B cell (primary cell): ENCODE data around the gene OR10Z1. TPM values are rescaled to one million over a fixed set of nuclear protein-coding genes. Genes with fewer than 3 reads are reported as not detected.

Experiments used
- ATAC-seq: fragments of 200-7000 bp; cut with Tn5 transposase; one replicate; pipeline ENCODE4 v1.10.0; 2021; ENCODE audit warnings: low read depth, mild to moderate bottlenecking, moderate number of reproducible peaks, moderate library complexity
- CTCF ChIA-PET: fragments of 350-600 bp; sonication (Branson Sonifier 250); formaldehyde crosslinking; loops from one replicate; lab custom pipeline; 2021; ENCODE audit warnings: antibody characterized with exemption, inconsistent platforms; lab: Charles Lee
- POLR2A ChIA-PET: fragments of 350-600 bp; sonication (Branson Sonifier 250); formaldehyde crosslinking; loops from one replicate; lab custom pipeline; 2021; ENCODE audit warnings: antibody characterized with exemption; lab: Charles Lee
- DNase-seq: peaks from one replicate; pipeline ENCODE4 v3.0.0; 2013
- H2AFZ ChIP-seq: 2 replicates; pipeline ENCODE4 v1.6.1; 2012; ENCODE audit warnings: mild to moderate bottlenecking, low read depth, low read length; ENCODE audit not compliant: insufficient read depth, poor library complexity, severe bottlenecking
- H3K27ac ChIP-seq, 2 donors: 1 replicate in 1 of 2; 2 replicates in 1 of 2; pipeline ENCODE4 v1.5.1; 2012 to 2013; ENCODE audit warnings: low read length in 2 of 2, mild to moderate bottlenecking in 2 of 2, moderate library complexity in 1 of 2
- H3K27me3 ChIP-seq, 4 experiments: fragments of 200-600 bp in 1 of 4; sonication (generic) in 1 of 4; replicated peaks in 1 of 4; 1 replicate in 2 of 4; 2 replicates in 2 of 4; pipeline versions ENCODE4 v1.6.1 to v1.7.0; 2013 to 2016; ENCODE audit warnings: low read length in 3 of 4, mild to moderate bottlenecking in 2 of 4, mixed read lengths in 1 of 4, moderate library complexity in 1 of 4; ENCODE audit not compliant: insufficient read depth in 4 of 4, control insufficient read depth in 3 of 4; ENCODE audit errors: control extremely low read depth in 1 of 4
- H3K36me3 ChIP-seq, 2 experiments: replicated peaks in 1 of 2; 1 replicate in 1 of 2; 2 replicates in 1 of 2; pipeline versions ENCODE4 v1.6.1 to v1.7.1; 2013; ENCODE audit warnings: low read length in 1 of 2; ENCODE audit not compliant: insufficient read depth in 2 of 2, control insufficient read depth in 1 of 2; ENCODE audit errors: control extremely low read depth in 1 of 2, extremely low read depth in 1 of 2
- H3K4me1 ChIP-seq, 2 donors: fragments of 200-600 bp in 1 of 2; sonication (generic) in 1 of 2; 1 replicate in 1 of 2; 2 replicates in 1 of 2; pipeline versions ENCODE4 v1.5.1 to v1.6.1; 2013 to 2017; ENCODE audit warnings: low read length in 2 of 2; ENCODE audit not compliant: control insufficient read depth in 2 of 2, insufficient read depth in 2 of 2
- H3K4me2 ChIP-seq: replicated peaks from 2 replicates; pipeline ENCODE3; 2012; ENCODE audit warnings: mild to moderate bottlenecking, low read depth, low read length; ENCODE audit not compliant: poor library complexity, severe bottlenecking
- H3K4me3 ChIP-seq, 5 experiments: fragments of 200-600 bp in 1 of 5; sonication (generic) in 1 of 5; 1 replicate in 3 of 5; 2 replicates in 2 of 5; pipeline versions ENCODE4 v1.5.1 to v1.7.0; 2011 to 2016; ENCODE audit warnings: low read length in 4 of 5, mild to moderate bottlenecking in 4 of 5, low read depth in 2 of 5, control low read depth in 1 of 5, moderate library complexity in 1 of 5; ENCODE audit not compliant: insufficient read depth in 1 of 5; ENCODE audit errors: control extremely low read depth in 1 of 5, extremely low read depth in 1 of 5
- H3K79me2 ChIP-seq: fragments of 200-600 bp; sonication (generic); one replicate; pipeline ENCODE4 v1.6.0; 2016; ENCODE audit warnings: low read length; ENCODE audit not compliant: control insufficient read depth, insufficient read depth
- H3K9ac ChIP-seq: fragments of 200-600 bp; sonication (generic); 2 replicates; pipeline ENCODE4 v1.6.1; 2017; ENCODE audit warnings: mild to moderate bottlenecking, low read length, moderate library complexity
- H3K9me3 ChIP-seq, 3 donors: one replicate each; pipeline versions ENCODE4 v1.6.1 to v1.7.1; 2013; ENCODE audit warnings: low read length in 2 of 3; ENCODE audit not compliant: control insufficient read depth in 2 of 3, insufficient read depth in 1 of 3; ENCODE audit errors: control extremely low read depth in 1 of 3
- H4K20me1 ChIP-seq: 2 replicates; pipeline ENCODE4 v1.6.0; 2012; ENCODE audit warnings: mild to moderate bottlenecking, low read length; ENCODE audit not compliant: insufficient read depth, control insufficient read depth, poor library complexity, severe bottlenecking
- H3K27ac Mint-ChIP-seq: one replicate; pipeline ENCODE4 v1.8.0; 2021; ENCODE audit warnings: mixed read lengths
- H3K27me3 Mint-ChIP-seq: one replicate; pipeline ENCODE4 v1.8.0; 2021; ENCODE audit warnings: mixed read lengths
- H3K4me1 Mint-ChIP-seq: one replicate; pipeline ENCODE4 v1.8.0; 2021; ENCODE audit warnings: mixed read lengths
- H3K4me3 Mint-ChIP-seq: one replicate; pipeline ENCODE4 v1.8.0; 2021; ENCODE audit warnings: mixed read lengths
- H3K9me3 Mint-ChIP-seq: one replicate; pipeline ENCODE4 v1.8.0; 2022; ENCODE audit warnings: mixed read lengths; ENCODE audit not compliant: insufficient read depth
- EZH2 ChIP-seq: IDR thresholded peaks from 2 replicates; pipeline ENCODE4 v1.6.1; 2012; ENCODE audit warnings: borderline replicate concordance, low read depth, mild to moderate bottlenecking, moderate library complexity, low read length; ENCODE audit not compliant: insufficient read depth, poor library complexity, severe bottlenecking
- WGBS: methylation state at CpG from one replicate; pipeline ENCODE4 v1.1.5; 2013; ENCODE audit warnings: missing lambda C conversion rate; ENCODE audit not compliant: insufficient coverage; 5-methylcytosine and 5-hydroxymethylcytosine counted together
- intact Hi-C: fragments of 100-400 bp; cut with micrococcal nuclease; formaldehyde crosslinking; loops from one replicate; pipeline ENCODE4 v1.10.0; 2022
- polyA minus RNA-seq: library from RNA; depleted of rRNA, polyadenylated mRNA; stranded (reverse); fragments of >200 nt; gene quantifications from 2 replicates; pipeline ENCODE4 v1.2.3, GENCODE V29; 2012
- polyA plus RNA-seq: library from polyadenylated mRNA; depleted of rRNA; stranded (reverse); fragments of >200 nt; gene quantifications from 2 replicates; pipeline ENCODE4 v1.2.3, GENCODE V29; 2012
- total RNA-seq, 2 donors: library from RNA; stranded (reverse); fragments of 120-200 nt in 1 of 2; gene quantifications; 1 replicate in 1 of 2; 2 replicates in 1 of 2; pipeline versions ENCODE4 v1.2.3 to v1.2.4, GENCODE V29; 2013 to 2022
- TF ChIP-seq, protein P1 (sequence below): fragments of 200-600 bp; IDR thresholded peaks from one replicate; pipeline ENCODE4 v1.8.0; 2022; ENCODE audit warnings: antibody characterized with exemption, mild to moderate bottlenecking

Gene OR10Z1
- total RNA-seq (not detected in 2 replicates), polyA plus RNA-seq (not detected in 2 replicates), polyA minus RNA-seq (not detected in 2 replicates)
- total RNA-seq (2013) = not detected

- DNase-seq (no peak), ATAC-seq (no peak)
- H3K27me3 Mint-ChIP-seq = peaks cover 5% of the 10 kb centered on the region
- WGBS = no CpG with 5 or more reads among the region's 1 CpG
- no peak within 1 kb of the TSS for H3K4me3 ChIP-seq
- no peak within 1 kb of the TSS for H3K27ac Mint-ChIP-seq
- TF ChIP-seq, protein P1, sequence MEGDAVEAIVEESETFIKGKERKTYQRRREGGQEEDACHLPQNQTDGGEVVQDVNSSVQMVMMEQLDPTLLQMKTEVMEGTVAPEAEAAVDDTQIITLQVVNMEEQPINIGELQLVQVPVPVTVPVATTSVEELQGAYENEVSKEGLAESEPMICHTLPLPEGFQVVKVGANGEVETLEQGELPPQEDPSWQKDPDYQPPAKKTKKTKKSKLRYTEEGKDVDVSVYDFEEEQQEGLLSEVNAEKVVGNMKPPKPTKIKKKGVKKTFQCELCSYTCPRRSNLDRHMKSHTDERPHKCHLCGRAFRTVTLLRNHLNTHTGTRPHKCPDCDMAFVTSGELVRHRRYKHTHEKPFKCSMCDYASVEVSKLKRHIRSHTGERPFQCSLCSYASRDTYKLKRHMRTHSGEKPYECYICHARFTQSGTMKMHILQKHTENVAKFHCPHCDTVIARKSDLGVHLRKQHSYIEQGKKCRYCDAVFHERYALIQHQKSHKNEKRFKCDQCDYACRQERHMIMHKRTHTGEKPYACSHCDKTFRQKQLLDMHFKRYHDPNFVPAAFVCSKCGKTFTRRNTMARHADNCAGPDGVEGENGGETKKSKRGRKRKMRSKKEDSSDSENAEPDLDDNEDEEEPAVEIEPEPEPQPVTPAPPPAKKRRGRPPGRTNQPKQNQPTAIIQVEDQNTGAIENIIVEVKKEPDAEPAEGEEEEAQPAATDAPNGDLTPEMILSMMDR = no peak
- TF ChIP-seq EZH2 = no peak
- H3K27me3 ChIP-seq = no peaks in the 10 kb centered on the region
- no peaks in the 10 kb centered on the region for H3K36me3 ChIP-seq
- no peak within 1 kb of the TSS for H3K4me3 Mint-ChIP-seq
- H3K9ac ChIP-seq = no peak within 1 kb of the TSS
- H2AFZ ChIP-seq = no peak within 1 kb of the TSS
- H3K79me2 ChIP-seq = no peaks in the 10 kb centered on the region
- ChIA-PET POLR2A (no interaction called here), CTCF (no interaction called here)
- no peaks in the 10 kb centered on the region for H4K20me1 ChIP-seq
- H3K4me1 Mint-ChIP-seq = no peaks in the 10 kb centered on the region
- H3K4me1 ChIP-seq = no peaks in the 10 kb centered on the region
- no peak within 1 kb of the TSS for H3K27ac ChIP-seq
- intact Hi-C loops = no loop called here
- no peaks in the 10 kb centered on the region for H3K9me3 Mint-ChIP-seq
- peaks cover 0 to 1% (median 0%) of the 10 kb centered on the region in 3 donors for H3K9me3 ChIP-seq
- no peak within 1 kb of the TSS for H3K4me2 ChIP-seq
Measured at GRCh38 chr1:158604968-158605367, at the start of gene OR10Z1. Gene OR10Z1, plus strand, starts transcription at chr1:158605268. Its CDS starts 1,171 bp downstream, at chr1:158606439.

DNA sequence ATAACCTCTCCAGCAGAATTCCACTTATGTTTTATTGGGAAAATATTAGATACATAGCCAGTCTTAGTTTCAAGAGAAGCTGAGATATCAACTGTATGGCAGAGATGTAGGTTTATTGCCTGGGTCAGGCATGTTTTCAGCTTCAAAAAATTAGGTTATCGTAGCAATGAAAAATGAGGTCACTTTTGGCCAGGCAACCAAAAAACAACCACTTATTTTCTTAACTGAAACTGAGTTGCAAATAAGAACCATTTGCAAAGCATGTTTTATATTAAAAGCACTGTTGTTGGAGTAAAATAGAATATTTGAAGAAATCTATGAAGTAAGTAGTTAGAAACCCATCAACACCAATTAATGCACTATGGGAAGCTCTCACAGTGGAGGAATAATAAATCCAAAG, 45.4 kb upstream of the OR10Z1 start:
- no peak overlapping the region for H3K4me3 ChIP-seq
- no peak overlapping the region for H3K27ac ChIP-seq
- intact Hi-C loops = no loop called here
- H3K9me3 ChIP-seq = peaks cover 0 to 4% (median 0%) of the 10 kb centered on the region in 3 donors
- no peak for TF ChIP-seq EZH2
- TF ChIP-seq, protein P1 = no peak
- H3K36me3 ChIP-seq = no peaks in the 10 kb centered on the region
- ChIA-PET CTCF (no interaction called here), POLR2A (no interaction called here)
- H3K4me2 ChIP-seq = no peak overlapping the region
- no peaks in the 10 kb centered on the region for H3K79me2 ChIP-seq
- H3K9ac ChIP-seq = no peak overlapping the region
- Mint-ChIP-seq H3K27me3 (peaks cover 10% of the 10 kb centered on the region), H3K4me3 (no peak overlapping the region), H3K27ac (no peak overlapping the region), H3K9me3 (no peaks in the 10 kb centered on the region), H3K4me1 (peaks cover 15% of the 10 kb centered on the region)
- no peak for DNase-seq
- peaks cover 0 to 4% (median 0%) of the 10 kb centered on the region in 4 experiments for H3K27me3 ChIP-seq
- no peak overlapping the region for H2AFZ ChIP-seq
- H3K4me1 ChIP-seq = peaks cover 6 to 13% of the 10 kb centered on the region in 2 donors
- ATAC-seq = no peak
- H4K20me1 ChIP-seq = no peaks in the 10 kb centered on the region
- WGBS = no CpG with 5 or more reads among the region's 1 CpG
